ENCODE data around the gene OR1D5.
"Not testable (repeated sequence)": the region's sequence is repeated elsewhere in the genome, so short reads cannot be mapped to it uniquely, and the experiment has no call there.

Gene OR1D5, protein sequence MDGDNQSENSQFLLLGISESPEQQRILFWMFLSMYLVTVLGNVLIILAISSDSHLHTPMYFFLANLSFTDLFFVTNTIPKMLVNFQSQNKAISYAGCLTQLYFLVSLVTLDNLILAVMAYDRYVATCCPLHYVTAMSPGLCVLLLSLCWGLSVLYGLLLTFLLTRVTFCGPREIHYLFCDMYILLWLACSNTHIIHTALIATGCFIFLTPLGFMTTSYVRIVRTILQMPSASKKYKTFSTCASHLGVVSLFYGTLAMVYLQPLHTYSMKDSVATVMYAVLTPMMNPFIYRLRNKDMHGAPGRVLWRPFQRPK

DNA sequence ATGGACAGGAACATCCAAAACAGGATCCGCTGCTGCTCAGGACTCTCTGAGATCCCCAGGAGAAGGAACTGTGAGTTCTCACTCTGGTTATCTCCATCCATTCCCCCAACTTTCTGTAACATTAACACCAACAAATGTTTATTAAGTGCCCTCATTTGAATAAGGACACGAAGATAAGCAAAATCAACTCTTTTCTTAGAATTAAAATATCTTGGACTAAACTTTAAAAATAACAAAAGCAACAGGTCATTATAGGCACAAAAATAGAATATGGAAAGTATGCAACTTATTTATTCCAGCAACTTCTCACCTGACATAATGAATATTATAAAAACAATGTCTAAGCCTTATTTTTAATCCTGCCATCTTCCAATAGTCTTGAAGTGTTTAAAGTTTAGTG is at the start of gene OR1D5:
OR1D5 (minus strand) TSS at position 101 of the 400 bp plus-strand sequence; CDS start at position 101, 0 bp downstream.
- not testable (repeated sequence) for DNase-seq

DNA sequence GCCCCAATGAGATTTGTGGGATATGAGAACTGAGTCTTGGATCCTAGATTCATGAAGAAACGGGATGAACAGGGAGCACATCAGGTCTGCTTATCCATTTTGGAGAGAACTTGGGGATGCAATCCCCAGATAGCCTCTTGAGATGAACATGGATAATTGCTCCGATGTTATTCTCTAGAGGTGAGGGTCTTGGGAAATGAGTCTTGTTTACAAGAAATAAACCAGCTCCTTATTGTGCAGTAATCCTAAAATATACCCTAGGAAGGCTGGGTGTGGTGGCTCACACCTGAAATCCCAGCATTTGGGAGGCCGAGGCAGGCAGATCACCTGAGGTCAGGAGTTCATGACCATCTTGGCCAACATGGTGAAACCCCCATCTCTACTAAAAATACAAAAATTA is 40.9 kb upstream of the OR1D5 start, which contains the start of gene OR1D2:
OR1D2 (minus strand) TSS at position 101 of the 400 bp plus-strand sequence. CDS start 11,426 bp downstream, outside the sequence.
- no peak for DNase-seq

DNA sequence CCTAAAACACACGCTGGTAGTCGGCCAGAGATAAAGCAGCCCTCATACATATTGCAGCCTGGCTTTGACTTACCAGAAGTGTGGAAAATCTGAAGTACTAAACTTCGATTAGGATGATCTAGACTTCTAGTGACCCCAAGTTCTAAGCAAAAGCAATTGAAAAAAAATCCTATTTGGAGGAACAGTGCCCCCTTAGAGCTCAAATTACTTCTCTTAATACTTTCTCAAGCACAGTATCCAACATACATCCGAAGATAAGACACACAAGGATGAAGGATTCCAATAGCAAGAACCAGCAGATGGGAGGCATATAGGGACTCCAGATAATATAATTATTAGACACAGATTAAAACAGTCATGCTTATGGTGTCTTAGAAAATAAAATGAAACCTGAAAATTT is 10.4 kb upstream of the OR1D5 start:
- not testable (repeated sequence) for DNase-seq

DNA sequence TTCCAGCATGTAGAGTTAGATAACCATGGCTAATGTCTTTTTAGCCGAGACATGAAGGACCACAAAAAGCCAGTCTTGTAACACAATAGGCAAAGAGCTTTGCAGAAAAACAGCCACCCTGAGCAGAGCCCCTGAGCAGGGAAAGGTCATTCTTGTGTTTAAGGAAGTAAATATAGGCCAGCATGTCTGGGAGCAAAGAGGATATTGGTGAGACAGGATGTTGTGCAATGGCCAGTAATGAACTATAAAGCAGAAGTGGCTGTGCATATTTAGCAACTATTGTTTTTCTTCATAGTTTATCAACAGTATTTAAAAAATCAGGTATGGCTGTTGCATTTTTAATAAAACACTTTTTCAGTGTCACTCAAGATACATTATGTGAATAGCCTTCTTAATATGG is 1.8 kb upstream of the OR1D5 start:
- not testable (repeated sequence) for DNase-seq

DNA sequence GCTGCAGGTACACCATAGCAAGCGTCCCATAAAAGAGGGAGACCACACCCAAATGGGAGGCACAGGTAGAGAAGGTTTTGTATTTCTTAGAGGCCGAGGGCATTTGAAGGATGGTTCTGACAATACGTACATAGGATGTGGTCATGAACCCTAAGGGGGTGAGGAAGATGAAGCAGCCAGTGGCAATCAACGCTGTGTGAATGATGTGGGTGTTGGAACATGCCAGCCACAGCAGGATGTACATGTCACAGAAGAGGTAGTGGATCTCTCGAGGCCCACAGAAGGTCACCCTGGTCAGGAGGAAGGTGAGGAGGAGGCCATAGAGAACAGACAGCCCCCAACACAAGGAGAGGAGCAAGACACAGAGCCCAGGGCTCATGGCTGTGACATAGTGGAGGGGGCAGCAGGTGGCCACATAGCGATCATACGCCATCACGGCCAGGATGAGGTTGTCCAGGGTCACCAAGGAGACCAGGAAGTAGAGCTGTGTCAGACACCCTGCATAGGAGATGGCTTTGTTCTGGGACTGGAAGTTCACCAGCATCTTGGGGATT is 506 bp downstream of the OR1D5 start:
- DNase-seq: not testable (repeated sequence)

DNA sequence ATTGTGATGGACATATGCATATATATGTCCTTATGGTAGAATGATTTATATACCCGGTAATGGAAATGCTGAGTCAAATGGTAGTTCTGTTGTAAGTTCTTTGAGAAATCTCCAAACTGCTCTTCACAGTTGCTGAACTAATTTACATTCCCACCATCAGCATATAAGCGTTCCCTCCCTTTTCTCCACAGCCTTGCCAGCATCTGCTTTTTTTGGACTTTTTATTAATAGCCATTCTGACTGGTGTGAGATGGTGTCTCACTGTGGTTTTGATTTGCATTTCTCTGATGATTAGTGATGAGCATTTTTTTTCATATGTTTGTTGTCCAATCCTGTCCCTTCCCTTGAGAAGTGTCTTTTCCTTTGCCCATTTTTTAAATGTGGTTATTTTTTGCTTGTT is 8.5 kb downstream of the OR1D5 start:
- not testable (repeated sequence) for DNase-seq

DNA sequence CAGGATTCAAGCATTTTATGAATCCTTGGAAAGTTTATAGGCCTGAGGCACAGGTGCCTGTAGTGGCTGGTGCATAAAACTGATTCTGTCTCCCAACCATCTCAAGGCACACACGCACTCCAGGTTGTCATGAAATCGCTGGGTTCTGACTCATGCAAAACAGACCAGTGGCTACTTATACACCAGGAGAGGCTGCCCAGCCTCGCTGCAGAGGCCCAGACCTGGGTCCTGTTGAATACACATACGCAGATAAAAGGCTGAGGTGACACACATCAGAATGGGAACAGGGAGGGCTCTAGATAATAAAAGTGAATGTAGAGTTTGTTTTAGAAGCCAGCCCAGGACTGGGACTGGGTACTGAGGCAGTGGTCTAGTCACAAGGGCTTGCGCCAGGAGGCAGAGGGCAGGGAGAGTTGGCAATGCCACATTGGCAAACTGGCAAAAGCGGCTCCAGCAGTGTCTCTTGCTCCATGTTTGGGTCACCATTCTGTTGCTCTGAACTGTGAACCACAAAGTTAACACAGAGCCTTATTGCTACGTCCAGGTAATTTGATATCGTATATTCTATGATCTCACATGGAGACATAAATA is 13.6 kb downstream of the OR1D5 start:
- DNase-seq: no peak

DNA sequence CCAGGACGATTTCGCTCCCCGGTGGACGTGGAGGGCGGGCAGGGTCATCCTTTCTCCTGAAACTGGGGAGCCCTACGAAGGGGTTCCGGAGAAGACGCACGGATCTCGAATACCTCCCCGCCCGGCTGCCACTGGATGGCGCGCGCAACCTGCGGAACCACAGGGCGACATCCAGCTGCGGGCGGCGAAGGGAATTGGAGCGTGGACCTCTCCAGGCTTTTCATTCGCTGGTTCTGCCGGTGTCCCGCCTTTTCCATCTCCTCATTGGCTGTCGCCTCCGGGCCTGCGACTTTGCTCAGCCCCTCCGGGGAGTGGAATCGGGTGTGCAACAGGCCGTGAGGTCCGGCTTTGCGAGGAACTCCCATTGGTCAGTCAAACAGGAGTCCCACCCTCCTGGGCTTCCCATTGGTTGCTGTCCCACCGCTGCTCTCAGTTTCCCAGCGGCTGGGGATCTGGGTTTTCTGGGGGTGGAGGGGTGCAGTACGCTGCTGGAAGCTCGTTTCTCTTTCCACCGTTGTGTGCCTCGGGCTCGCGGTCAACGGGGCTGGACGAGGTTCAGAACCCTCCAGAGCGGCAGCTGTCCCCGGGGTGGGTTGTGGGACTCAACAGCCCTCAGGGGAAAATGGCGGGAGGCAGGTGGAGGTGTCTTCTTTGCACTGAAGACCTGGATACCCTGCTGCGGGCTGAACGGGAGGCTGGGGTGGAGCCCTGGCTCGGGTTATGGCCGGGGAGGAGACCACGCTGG is 14.5 kb downstream of the OR1D5 start:
- no peak for DNase-seq

DNA sequence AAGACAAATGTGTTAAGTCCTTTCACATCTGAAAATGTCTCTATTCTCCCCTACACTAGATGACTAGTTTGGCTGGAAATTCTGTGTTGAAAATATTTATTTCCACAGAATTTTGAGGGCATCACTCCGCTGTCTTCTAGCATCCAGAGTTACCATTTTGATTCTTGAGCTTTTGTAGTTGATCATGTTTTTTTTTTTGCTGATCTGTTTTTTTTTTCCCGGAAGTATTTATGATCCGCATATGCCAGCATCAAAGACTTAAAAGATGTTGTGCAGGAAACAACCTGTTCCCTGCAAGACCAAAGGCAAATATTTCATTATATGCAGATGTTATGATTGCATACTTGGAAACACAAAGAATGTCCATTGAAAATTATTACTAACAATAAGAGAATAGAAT is 16.7 kb downstream of the OR1D5 start:
- DNase-seq: no peak

DNA sequence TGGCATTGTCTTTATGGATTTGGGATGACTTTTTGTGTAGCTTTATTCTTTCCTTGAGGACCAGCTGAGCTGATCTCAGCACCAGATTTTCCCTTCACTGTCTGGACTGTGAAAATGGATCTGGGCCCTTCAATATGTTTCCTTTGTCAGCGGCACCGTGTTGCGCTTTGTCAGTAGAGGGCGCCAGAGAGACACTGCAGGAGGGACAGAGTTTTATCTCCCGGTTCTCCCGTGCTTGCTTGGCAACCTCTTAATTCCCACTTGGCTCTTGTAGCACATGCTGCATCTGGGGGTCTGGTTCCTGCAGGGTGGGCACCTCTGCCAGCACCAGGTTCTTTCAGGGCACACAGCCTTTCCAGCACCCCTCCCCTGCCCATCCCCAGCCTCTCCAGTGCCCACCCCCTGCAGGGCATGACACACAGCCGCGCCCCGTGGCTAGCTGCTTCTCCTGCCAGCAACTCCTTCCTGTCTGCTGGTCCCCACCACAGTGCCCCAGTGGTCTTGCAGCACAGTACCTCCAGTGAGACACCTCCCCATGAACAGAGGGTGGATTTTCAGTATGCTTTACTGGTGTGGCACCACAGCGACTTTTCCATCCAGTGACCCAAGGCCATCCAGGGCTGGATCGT is 19.6 kb downstream of the OR1D5 start:
- no peak for DNase-seq

DNA sequence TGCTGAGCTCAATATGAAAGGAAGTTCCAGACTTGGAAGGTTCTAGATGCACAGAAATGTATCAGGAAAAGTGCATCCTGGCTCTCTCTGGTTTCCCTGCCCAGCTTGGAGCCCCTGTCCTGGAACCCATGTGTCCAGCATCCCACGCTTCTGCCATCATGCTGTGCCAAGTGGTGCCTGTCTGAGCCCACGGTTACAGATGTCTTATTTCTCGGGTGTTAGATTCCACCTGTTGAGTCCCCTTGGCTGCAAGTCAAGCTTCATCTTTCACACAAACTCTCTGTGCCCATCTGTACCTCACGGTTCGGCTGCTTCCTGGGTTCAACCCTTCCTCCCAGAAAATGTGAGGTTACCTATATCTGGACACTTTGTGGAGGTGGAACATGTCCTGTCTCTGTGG is 22.5 kb downstream of the OR1D5 start:
- DNase-seq: no peak

DNA sequence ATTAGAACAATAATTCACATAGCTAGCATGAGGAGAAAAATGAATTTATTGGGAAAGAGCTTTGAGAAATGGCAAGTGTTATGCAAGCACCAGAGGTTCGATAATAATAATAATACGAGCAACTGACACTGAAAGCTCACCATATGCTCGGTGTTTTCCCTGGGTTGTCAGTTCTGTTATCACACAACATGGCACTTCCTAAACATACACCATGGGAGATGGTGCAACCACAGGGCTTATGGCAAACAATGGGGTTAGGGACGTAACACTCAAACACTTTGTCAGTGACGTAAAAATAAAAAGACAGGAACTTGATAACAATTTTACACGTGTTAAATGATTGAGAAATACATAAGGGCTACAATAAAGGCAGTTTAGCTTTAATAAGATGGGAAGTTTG is 23.7 kb downstream of the OR1D5 start:
- no peak for DNase-seq

DNA sequence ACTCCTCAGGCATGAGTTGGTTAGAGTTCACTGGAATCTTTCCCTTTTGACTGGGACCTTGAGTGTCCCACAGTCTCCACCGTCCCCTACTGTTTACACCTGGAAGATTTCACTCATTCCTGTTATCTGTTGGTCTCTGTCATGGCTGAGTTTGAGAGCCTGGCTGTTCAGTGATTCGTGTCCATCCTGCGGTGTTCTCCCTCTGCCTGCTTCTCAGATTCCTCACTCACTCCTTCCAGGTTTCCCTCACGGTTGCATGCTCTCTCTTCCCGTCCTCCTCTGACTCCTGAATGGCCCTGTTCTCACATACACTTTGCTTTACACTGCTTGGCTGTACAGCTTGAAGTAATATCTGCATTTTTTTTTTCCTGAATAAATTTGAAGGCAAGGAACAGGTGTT is 24.5 kb downstream of the OR1D5 start:
- no peak for DNase-seq

DNA sequence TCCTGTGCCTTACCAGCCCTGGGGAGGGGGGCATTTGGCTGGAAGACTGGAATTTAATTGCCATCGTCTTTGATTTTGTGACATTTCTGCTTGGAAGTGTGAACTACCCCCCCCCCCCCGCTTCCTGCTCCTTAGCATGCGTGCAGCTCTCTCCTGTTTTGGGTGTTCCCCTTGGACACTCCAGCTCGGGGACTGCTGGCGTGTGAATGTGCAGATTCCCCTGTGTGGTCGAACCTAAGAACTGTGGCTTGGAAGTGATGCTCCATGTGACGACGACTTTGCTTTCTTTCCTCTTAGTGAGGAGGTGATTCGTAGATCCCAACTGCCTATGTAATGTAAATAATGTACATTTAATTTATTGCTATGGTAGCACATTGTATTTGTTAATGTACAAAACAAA is 26.1 kb downstream of the OR1D5 start:
- DNase-seq: no peak

DNA sequence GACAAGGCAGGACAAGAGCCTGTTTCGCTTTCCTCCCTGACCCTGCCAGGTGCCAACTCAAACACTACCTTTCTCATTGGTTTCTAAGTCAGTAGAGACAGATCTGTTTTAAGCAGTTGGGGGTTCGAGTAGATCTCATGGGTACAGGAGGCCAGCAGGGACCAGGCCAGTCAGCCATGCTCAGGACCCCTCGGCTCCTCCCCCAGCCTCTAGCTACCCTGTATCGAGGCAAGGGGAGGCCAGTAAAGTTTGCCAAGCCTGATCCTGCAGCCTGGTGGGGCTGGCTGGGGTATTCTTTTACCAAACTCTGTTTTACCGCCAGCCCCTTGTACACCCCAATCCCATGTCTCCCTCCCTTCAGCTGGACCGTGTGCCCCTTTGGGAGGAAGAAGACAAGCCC is 26.6 kb downstream of the OR1D5 start:
- no peak for DNase-seq

DNA sequence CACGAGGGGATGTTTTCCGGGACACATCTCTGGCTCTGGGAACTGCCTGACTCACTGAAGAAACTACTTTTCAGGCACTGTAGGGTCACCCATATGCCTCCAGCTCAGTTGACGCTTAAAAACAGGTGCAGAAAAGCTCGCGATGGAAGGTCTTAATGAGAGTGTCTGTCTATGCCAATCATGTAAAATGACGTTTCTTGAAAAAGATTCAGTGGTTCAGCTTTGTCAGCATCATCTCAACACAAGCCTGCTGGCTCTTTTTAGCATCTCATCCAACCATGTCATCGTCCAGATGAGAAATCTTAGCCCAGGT is 27.5 kb downstream of the OR1D5 start:
- no peak for DNase-seq

DNA sequence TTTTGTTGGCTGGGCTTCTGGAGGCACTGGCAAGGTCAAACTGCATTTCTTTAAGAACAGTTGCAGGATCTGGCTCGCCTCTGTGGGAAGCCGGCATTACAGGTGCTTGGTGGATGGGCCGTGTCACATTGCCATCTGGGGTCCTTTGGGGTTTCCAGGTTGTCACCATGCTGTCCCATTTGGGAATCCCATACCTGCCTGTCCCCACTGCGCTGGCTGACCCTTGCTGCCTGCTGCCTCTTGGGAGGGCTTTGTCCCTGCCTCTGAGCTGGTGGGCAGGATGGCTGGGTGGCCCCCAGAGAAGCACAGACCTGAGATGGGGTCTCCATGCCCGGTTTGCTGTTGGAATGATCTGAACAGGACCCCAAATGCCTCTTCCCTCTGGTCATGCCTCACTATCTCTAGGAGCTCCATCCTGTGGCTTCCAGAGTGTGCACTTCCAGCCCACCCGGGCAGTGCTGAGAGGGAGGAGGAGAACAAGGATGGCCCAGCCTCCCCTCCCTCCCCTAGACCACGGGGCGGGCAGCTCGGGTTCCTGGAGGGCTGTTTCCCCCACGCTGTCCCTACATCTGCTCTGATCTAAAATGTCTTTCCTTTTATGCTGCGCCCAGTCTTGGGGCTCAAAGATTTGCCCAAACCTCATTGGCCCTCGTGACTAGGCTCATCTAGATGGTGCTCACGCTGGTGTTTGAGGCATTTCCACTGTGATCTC is 28.0 kb downstream of the OR1D5 start:
- DNase-seq: no peak

DNA sequence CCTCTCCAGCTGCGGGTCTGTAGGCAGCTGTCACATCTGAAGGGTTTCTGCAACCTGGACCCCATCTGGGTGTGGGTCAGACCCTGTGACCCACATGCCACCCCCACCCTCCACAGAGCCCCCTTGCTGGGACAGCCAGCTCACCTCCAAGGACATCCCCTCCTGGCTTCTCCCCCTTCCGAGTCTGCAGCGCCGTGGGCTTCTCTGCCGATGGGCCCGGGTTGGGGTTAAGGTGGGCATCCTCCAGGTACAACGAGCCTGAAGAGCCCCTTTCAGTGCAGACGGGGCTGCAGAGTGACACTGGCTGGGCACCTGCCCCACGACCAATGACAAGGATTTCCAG is 28.9 kb downstream of the OR1D5 start:
- no peak for DNase-seq

DNA sequence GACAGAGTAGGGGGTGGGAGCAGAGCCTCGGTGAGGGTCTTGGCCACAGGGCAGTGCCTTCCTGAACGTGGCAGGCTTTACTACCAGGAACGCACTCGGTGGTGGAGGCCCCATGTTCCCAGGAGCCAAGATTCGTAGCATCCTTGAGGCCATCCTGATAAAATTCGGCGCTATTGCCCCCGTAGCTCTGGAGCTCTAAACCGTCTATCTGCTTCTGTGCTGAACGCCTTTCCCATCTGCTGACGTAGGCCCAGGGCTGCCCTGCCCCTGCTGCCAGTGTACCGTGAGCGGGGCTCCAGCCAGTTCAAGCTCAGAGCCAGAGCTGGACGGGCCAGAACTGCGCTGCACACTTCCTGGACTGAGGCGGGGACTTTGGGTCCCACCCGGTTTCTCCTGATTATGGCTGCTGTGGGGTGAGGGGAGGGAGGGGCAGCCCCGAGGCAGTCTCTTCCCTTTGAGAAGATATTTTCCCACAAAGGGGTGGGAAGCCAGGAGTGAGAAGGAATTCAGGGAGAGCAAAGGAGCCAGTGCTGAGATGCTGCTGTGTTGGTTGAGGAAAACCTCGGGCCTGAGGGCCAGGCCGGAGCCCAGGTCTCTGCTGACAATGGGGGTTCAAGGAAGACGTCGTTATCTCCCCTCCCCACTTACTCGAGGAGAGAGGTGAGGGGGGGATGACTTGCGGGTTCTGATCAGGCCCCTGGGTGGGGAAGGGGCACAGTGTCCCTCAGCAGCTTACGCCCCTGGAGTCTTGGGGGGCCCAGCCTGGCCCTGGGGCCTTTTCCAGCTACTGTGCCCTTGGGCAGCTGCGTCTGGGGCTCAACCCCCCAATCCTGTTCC is 29.4 kb downstream of the OR1D5 start:
- no peak for DNase-seq

DNA sequence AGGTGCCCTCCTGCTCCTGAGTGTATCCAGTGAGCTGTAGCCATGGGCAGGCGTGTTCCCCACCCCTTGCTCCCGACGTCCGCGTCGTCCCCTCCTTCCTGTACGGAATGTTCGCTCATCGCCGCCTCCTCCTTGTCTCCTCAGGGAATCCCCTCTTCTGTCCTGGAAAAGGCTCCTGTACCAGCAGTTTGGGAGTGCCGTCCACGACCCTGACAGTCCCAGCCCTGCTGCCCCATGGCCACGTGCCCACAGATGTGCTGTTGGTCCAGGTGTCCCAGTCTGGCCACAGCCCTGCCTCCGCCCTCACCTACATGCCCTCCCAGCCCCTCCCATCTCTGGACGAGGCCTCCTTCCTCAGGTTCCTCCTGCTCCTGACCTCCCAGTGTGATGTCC is 30.2 kb downstream of the OR1D5 start:
- DNase-seq: no peak

DNA sequence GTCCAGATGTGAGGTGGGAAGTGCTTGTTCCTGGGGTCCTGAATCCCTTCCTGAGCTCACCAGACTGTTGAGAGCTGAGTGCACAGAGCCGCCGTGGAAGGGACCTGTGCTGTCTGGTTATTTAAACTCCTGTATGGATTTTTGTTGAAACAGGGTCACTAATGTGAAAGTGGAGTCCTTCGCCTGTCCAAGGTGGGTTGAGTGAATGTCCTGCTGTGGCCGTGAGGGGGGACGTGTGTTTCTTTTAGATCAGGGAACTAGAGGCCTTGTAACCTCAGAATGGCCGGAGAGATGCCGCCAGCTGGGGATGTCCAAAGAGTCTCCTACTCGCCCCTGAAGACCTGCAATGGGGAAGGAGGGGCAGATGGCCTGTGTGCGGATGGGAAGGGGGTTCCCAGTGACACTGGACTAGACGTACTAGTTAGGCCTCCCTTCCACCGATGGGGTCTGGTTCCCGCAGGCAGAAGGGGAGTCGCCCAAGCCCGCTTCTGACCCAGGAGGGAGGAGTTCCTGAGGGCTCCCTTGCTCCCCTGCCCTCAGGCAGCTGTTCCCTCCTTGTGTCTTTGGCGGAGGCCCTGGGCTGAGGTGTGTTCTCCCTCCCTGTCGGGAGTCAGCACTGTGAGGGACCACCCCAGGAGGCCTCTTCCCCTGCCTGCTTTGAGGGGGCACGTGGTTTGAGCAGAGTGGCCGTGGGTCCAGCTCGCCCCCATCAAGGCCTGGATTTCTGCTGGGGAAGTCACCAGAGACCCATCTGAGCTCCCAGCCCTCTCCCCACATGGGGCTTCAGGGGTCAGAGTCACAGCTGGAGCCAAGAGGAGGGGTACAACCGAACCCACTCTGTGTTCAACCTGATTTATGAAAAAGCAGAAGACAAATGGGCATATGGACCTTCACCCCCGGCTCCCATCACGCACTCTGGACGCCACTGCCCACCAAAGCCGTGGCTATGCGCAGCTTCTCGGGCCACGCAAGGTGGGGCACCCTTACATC is 30.9 kb downstream of the OR1D5 start:
- no peak for DNase-seq

All from NK-92 treated with Interleukin-12 subunit alpha and Interleukin-12 subunit beta, amount 100 ng/mL, for 24 hours (cell line).